ENCODE data around the gene SAMD4A.

DNA sequence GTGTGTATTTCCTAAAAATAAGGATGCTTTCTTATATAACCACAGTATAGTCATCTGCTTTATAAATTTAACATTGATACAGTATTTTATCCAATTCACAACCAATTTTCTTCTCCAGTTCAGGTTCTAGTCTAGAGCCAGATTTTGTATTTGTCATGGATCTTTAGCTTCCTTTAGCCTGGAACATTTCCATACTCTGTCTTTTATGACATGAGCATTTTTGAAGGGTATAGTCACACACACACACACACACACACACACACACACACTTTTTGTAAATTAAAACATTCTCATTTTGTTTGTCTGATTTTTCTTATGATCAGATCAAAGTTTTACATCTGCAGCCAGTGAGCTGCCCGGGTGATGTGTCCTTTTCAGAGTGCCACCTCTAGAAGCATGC lies 31.8 kb upstream of the SAMD4A start:
- TF ChIP-seq, protein P1, sequence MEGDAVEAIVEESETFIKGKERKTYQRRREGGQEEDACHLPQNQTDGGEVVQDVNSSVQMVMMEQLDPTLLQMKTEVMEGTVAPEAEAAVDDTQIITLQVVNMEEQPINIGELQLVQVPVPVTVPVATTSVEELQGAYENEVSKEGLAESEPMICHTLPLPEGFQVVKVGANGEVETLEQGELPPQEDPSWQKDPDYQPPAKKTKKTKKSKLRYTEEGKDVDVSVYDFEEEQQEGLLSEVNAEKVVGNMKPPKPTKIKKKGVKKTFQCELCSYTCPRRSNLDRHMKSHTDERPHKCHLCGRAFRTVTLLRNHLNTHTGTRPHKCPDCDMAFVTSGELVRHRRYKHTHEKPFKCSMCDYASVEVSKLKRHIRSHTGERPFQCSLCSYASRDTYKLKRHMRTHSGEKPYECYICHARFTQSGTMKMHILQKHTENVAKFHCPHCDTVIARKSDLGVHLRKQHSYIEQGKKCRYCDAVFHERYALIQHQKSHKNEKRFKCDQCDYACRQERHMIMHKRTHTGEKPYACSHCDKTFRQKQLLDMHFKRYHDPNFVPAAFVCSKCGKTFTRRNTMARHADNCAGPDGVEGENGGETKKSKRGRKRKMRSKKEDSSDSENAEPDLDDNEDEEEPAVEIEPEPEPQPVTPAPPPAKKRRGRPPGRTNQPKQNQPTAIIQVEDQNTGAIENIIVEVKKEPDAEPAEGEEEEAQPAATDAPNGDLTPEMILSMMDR (IDR thresholded peaks at IDR 0.05), result no peak
- TF ChIP-seq POLR2A (IDR thresholded peaks at IDR 0.05), result no peak
